Bronchus fibroblast of lung (primary cell): ENCODE measurements around the gene SH3BGRL3. TPM values are rescaled to one million over a fixed set of nuclear protein-coding genes. Genes with fewer than 3 reads are reported as not detected.

Experiments used
- total RNA-seq: library from RNA; depleted of rRNA; stranded (reverse); fragments of >200 nt; gene quantifications from 2 replicates; pipeline ENCODE4 v1.2.3, GENCODE V29; 2015

The SH3BGRL3 gene
- 227 and 265 TPM in 2 replicates for total RNA-seq

GRCh38 chr1:26279456-26280332 lies at the start of gene SH3BGRL3:
TSS of gene SH3BGRL3 (plus strand) at chr1:26280086. CDS start at chr1:26280156, 70 bp downstream.

DNA sequence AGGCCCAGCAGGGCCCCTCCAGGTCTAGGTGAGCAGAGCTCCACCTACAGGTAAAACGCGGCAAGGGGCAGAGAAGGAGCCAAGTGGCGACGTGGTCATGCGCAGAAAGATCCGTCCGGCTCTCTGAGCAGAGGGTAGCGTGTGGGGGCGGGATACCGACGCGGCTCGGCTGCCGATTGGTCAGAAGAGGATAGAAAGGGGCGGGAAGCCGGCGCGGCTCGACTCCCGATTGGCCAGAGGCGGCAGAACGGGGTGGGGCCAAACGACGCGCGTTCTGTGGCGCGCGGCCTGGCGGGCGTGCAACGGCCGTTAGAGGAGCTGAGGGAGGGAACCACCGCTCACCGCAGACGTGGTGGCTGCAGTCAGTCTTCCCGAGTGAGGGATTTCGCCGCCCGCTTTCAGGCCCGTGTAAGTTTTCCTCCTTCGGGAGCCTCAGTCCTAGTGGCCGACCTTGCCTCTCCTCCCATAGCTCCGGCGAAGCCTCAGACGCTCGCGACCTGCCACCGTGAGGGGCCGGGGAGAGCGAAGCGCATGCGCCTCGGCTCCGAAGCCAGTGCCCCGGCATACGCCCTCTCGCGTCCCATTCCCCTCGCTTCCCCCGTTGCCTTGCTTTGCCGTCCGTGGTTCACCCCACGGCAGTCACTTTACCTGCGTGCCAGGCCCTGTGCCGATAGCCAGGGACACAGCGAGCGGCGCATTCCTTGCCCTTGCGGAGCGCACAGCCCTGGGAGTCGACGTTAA lies 45.8 kb upstream of the SH3BGRL3 start, which contains the start of gene CEP85:
Gene CEP85, plus strand, starts transcription at position 298 of the 741 bp plus-strand sequence. CDS start 5,584 bp downstream, outside the sequence.

DNA sequence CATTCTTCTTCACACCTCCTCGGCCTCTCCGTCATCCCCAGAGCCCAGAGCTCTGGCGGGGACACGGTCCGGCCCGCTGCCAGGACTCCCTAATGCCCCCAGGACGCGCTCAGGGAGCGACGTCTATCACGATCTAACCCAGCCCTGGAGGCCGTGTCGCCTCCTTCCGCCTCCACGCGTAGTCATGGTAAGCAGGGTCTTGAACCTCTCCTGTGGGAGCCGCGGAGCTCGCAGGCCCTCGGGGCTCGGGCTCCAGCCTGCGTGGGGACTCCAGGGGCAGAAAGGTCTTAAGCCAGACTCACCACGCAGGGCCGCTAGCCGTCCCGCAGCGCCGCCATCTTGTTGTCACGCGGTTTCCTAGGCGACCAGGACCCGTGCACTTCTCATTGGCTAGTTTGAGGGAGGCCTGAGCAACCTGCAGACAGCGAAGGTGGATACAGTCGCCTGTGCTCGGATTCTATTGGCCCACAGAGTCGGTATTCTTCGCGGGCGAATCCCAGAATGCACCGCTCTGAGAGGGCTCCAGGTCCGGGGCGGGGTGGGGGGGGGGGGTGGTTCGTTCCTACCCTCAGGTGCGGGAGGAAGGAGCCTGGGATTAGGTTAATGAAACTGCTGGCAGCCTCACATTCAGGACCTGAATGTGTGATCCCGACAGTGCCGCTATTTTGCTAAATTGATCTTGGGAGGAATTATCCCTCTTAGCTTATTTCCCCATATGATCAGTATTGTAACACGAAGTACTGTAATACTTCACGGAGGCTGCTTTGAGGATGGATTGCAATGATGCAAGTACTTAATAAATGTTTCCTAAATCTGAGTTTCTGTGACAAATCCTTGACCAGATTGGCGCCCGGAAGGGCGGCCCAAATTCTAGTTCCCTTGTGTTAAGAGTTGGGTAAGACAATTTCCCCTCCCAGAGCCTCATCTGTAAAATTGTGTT lies 26.7 kb downstream of the SH3BGRL3 start, which contains the start of gene UBXN11:
Gene UBXN11, minus strand, starts transcription at position 347 of the 940 bp plus-strand sequence. CDS start 3,753 bp downstream, outside the sequence.

GRCh38 chr1:26317612-26318337 lies 37.9 kb downstream of the SH3BGRL3 start, which contains the start of gene CD52:
TSS of gene CD52 (plus strand) at chr1:26317958. CDS start at chr1:26318018, 60 bp downstream.

Other genes with a start within 250 kb of the SH3BGRL3 start
- not detected in 2 replicates for gene SLC30A2, start 234.0 kb upstream of the SH3BGRL3 start, total RNA-seq
- gene TRIM63, start 212.5 kb upstream of the SH3BGRL3 start, total RNA-seq = not detected in 2 replicates
- gene PDIK1L, start 168.3 kb upstream of the SH3BGRL3 start, total RNA-seq = 1.3 and 1.8 TPM in 2 replicates
- not detected in 2 replicates for gene FAM110D, start 121.0 kb upstream of the SH3BGRL3 start, total RNA-seq
- not detected in 2 replicates for gene C1orf232, start 111.1 kb upstream of the SH3BGRL3 start, total RNA-seq
- gene ZNF593, start 110.2 kb upstream of the SH3BGRL3 start, total RNA-seq = 62.1 and 65.6 TPM in 2 replicates
- gene ZNF593OS, start 108.3 kb upstream of the SH3BGRL3 start, total RNA-seq = not detected in 2 replicates
- gene CNKSR1, start 102.6 kb upstream of the SH3BGRL3 start, total RNA-seq = 0.15 and 0.17 TPM in 2 replicates
- gene CATSPER4, start 89.5 kb upstream of the SH3BGRL3 start, total RNA-seq = not detected in 2 replicates
- gene CEP85, start 45.9 kb upstream of the SH3BGRL3 start, total RNA-seq = 12.4 and 13.7 TPM in 2 replicates
- gene UBXN11, start 26.6 kb downstream of the SH3BGRL3 start, total RNA-seq = 6.9 and 8.0 TPM in 2 replicates
- gene CD52, start 37.9 kb downstream of the SH3BGRL3 start, total RNA-seq = not detected in 2 replicates
- gene CRYBG2, start 74.0 kb downstream of the SH3BGRL3 start, total RNA-seq = 1.3 TPM in 1 of 2 replicates, not detected in the other
- gene ZNF683, start 92.7 kb downstream of the SH3BGRL3 start, total RNA-seq = not detected in 2 replicates
- gene LIN28A, start 130.7 kb downstream of the SH3BGRL3 start, total RNA-seq = not detected in 2 replicates
- gene DHDDS, start 152.2 kb downstream of the SH3BGRL3 start, total RNA-seq = 40.7 and 48.6 TPM in 2 replicates
- 738 and 976 TPM in 2 replicates for gene HMGN2, start 192.4 kb downstream of the SH3BGRL3 start, total RNA-seq
- gene RPS6KA1, start 249.7 kb downstream of the SH3BGRL3 start, total RNA-seq = 7.9 and 10.9 TPM in 2 replicates